Myocyte (in vitro differentiated cells): ENCODE measurements around the gene SPI1. TPM values are rescaled to one million over a fixed set of nuclear protein-coding genes. Genes with fewer than 3 reads are reported as not detected.

ENCODE experiments used
- DNase-seq: peaks from one replicate; pipeline ENCODE4 v3.0.0-alpha.2; 2012; ENCODE audit warnings: low read depth
- total RNA-seq: library from RNA; depleted of rRNA; stranded (reverse); fragments of >200 nt; gene quantifications from 2 replicates; pipeline ENCODE4 v1.2.3, GENCODE V29; 2014

Gene SPI1
- total RNA-seq, 1 donor from 2014 or later = not detected

DNA sequence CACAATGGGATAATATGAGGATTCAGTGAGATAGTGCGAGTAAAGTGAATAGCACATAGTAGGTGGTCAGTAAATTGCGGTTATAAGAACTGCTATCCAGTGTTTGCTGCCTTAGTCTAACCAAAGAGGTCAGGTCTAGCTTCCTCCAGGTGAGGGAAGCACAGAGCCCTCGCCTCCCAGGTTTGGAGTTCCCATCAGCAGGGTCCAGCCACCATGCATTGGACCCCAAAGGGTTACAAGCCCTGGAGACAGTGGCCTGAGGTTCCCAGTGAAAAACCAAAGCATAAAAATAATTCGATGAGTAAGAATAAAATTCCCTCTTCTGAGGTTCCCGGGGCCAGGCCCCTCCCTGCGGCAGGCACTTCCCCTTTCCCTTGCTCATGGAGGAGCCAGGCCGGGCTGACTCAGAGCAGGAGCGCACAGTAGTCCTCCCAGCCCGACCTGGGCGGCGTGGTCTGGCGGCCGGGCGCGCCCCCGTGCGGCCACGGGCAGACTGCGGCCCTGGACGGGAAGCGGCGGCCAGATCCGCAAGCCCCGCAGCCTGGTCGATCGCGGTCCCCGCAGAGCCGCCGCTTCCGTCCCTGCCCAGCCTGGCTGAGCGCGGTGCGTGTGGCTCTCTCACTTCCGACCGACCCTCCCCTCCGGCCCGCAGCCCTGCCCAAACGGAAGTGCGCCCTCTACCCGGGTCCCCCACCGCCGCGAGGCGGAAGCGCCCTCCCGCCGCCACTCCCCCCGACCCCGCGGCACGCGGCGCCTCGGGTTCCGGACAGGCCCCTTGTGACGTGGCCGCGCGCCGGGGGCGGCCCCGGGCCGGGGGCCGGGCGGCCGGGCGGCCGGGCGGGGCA, 29.6 kb upstream of the SPI1 start, which contains the start of gene SLC39A13:
TSS of gene SLC39A13 (plus strand) at position 845 of the 845 bp plus-strand sequence. CDS start 1,505 bp downstream, outside the sequence.
- peak; percentile 95 for DNase-seq

DNA sequence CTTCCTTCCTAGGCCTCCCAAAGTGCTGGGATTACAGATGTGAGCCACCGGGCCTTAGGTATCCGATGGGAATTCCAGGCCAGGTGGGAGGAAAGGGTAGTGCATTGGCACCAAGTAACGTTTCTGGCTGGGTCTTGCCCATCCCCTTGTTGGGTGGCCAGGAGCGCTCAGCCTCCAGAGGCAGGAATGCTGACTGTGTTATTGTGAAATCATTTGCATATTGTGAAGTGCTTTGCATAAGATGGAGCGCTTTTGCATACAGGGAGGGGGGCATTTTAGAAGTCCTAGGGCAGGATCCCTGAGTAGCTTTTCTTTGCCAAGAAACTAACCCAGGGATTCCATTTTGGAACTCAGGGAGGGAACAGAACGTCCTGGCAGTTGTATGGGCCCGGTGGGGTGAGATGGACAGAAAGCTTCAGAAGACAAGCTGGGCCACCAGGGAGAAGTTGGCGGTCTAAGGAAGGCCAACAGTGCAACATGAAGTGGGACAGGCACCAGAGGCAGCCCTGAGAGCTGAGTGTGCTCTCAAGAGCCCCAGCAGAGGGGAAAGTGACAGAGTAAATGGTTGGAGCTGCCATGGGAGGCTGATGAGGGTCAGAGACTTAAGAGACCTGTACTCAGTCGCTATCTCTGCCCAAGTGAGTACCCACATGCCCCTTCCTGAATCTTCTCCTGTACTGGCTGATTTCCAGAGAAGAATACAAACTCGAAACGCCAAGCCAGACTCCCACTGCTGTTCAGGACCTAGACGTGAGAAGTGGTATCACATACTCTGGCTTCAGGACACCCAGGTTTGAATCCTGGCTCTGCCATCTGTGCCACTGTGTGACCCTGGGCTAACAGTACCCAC, 28.8 kb upstream of the SPI1 start:
- DNase-seq = no peak

DNA sequence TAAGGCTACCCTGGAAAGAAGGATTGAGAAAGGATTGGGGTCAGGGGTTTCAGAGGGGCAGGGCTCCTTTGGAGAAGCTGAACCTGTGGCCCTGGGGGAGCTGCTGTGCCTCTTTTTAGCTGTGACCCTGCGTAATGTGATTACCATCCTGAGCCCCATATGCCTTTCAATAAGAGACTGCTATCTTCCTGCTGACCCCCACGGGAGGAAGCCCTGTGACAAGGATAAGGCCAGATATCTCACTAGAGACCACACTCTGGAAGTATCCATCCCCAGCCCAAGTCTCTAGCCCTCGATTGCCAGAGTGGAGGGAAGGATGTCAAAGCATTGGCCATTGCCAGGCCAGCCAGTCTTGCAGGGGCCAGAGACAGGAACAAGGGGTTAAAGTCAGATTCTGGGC, 25.2 kb upstream of the SPI1 start:
- DNase-seq = no peak

DNA sequence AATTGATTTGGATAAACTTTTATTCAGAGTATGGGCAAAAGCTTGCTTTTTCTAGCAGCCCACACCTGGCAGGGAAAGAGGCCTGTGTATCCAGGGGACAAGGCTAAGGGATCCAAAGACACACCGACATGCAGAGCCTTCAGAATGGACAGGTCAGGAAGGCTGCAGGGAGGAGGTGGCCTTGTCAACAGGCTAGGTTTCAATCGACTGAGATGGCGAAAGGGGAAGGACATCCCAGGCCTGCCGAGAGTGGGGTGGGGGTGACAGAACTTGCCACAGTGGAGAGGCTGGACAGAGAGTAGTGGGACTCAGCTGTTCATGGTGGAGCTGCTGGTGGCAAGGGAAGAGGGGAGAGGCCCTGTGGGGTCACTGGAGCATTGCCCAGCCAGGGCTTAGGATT, 24.8 kb upstream of the SPI1 start:
- no peak for DNase-seq

DNA sequence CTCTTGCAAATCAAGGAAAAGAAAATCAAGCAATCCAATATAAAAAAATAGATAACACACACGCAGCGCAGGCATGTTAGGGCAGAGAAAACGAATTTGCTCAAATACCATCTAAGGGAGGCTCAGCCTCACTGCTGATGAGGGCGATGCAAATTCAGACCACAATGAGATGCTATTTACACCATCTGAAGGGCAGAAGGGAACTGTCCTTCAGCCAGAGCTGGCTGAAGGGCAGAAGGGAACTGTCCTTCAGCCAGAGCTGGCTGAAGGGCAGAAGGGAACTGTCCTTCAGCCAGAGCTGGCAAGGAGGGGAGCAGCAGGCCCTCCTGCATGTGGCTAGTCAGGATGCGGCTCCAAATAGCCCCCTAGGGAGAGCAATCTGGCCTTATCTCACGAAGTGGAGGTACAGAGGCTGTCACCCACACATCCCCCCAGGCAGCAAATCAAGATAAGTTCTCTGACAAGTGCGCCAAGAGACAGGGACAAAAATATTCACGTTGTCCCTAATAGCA, 22.5 kb upstream of the SPI1 start:
- peak; percentile 30 for DNase-seq

DNA sequence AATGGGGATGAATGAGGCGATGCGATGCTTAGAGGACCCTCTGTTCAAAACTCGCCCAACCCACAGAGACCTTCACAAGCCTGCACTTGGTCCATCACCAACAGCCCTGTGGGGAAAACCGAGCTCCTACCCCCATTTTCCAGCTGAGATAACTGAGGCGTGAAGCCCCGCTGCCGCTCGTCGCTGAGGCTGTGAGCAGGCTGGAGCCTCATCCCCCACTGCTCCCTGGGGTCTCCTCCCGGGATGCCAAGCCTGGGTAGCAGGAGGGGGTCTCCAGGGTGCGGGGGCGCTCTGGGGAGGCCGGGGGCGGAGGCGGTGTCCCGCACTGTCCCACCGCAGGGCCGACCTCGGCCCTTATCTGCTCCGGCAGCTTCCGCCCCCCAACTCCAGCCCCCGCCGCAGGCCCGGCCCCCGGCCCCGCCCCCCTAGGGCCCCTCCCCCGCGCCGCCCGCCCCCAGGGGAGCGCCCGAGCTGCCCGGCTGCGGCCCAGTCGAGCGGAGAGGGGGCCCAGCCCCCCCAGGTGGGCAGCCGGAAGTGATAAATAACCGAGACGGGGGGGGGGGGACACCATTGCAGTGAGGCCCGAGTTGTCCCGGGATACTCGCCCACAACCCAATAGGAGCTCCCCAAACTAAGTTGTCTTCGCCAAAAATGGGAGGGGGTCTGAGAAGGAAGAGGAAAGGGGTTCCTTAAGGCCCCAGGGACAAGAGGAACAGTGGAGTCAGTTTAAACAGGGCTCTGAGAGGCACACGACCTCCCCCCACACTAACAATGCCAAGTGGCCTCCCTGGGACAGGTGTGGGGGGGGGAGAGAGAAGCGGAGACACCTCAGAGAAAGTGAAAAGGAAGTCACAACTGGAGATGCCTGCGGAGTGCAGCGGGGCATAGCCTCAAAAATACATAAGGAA, 21.8 kb upstream of the SPI1 start:
- no peak for DNase-seq

DNA sequence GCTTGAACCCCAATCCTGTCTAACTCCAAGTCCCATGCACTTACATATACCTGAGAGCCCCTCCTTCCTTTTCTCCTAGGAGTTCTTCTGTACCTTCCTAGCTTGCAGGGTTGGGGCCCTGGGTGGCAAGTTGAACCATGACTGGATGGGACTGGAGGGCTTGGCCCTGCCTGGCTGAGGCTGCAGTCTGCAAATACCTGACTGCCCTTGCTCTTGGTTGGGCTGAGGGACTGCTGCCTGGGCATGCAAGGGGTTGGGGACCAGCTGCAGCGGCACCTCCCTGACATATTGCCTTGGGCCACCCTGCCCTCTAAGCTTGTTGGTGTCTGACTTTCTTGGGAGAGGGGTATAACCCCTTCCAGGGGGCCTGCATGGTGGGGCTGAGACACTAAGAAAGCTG, 20.2 kb upstream of the SPI1 start:
- no peak for DNase-seq

DNA sequence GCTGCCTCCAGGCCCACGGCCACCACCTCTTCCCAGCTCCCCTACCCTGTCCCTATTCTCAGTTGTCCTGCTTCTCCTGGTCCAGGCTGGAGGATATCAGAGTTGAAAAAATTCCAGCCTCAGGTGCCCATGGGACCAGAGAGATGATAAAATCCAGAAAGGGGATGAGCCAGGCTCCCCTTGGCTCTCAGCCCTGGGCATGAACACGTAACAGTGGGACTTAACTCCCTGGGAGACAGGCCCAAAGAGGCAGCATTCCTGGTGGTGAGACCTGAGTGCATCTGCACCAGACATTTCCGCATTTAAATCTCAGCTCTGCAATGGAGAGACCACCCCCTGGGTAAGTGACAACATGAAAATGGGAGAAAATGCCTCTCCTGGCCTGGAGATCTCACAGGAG, 19.7 kb upstream of the SPI1 start:
- DNase-seq = no peak

DNA sequence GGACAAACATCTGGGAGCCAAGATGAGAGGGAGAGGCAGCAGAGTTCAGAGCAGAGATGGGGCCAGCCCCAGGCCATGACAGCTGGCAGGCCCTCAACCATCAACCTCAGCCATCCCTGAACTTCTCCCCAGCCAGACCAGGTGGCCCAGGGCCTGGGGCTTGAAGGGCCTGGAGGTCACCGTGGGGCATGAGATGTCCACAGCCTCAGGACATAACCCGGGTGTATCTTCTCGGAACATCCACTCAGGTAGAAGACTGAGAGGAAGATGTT, 17.6 kb upstream of the SPI1 start:
- DNase-seq = peak; percentile 24

DNA sequence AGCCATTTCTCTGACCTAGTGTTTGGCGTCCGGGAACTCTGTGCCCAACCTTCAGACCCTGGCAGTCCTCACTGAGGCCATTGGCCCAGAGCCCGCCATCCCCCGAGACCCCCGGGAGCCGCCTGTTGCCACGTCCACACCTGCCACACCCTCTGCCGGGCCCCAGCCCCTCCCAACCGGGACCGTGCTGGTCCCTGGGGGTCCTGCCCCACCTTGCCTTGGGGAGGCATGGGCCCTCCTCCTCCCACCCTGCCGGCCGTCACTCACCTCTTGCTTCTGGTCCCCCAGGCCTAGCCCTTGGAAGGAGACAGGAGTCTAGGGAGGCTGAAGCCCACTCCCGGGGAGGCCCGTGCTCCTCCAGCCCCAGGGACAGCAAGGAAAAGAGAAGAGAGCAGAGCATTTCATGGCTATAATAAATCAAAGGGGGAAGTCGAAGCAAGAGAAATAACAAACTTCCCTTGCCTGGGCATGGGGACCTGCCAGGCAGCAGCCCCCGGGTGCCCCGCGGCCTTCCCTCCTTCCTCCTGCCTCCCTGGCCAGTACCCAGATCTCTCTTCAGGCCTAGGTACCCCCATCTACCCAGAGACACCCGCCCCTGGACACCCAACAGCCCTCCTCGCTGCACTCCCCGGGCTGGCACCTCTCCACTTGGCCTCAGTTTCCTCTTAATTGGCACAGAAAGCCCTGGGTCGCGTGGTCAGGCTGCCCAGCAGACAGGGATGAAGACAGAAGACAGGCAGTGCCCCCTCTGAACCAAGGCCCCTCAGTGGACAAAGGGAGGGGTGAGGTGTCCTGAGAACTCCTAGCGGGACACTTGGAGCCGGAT, 17.1 kb upstream of the SPI1 start:
- no peak for DNase-seq

DNA sequence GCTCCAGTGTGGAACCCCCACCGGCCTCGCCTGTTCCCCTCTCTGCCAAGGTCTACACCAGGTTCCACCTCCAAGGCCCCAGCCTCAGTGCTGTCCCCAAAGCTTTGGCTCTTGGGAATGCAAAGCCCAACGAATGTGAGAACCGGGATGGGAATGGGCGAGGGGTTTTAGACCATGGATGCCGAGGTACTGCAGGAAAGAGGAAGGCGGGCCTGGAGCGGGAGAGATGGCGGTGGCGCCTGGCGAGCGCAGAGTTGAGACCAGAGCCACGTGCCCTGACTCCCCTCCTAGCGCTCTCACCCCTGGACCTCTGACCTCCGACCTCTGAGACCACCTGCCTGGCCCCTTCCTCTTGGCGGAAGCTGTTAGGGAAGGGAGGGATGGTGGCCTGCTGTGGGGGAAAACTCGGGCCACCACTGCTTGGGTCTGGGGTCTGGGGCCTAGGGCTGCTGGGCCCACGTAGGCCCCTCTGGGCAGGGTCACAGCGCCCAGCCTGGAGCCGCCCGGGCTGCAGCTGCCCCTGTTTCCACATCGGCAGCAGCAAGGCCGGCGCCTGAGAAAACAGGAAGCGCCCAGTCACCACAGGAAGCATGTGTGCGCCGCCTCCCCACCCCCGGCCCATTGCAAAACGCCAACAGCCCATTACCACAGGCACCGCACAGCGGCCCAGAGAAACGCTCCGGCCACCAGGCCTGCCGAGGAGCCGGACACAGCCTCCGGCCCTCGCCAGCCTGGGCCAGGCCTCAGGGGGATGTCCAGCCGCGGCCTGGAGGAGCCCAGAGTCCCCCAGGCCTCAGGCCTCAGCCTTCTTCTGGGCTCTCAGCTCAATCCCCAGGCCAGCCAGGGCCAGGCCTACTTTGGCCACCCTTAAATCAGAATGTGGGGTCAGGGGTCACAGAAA, 16.2 kb upstream of the SPI1 start:
- DNase-seq = no peak

DNA sequence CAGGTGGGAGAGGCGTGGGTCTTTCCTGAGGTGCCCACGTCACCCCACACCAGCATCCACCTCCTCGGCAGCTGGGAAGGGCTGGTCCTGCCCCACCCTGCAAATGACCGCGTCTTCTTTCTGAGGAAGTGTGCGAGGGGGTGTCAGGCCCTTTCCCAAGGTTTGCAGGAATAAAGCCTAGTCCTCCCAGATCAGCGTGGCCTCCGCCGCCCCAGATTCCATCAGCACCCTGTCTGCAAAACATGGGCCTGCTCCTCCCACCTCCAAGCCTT, 15.6 kb upstream of the SPI1 start:
- peak; percentile 34 for DNase-seq

DNA sequence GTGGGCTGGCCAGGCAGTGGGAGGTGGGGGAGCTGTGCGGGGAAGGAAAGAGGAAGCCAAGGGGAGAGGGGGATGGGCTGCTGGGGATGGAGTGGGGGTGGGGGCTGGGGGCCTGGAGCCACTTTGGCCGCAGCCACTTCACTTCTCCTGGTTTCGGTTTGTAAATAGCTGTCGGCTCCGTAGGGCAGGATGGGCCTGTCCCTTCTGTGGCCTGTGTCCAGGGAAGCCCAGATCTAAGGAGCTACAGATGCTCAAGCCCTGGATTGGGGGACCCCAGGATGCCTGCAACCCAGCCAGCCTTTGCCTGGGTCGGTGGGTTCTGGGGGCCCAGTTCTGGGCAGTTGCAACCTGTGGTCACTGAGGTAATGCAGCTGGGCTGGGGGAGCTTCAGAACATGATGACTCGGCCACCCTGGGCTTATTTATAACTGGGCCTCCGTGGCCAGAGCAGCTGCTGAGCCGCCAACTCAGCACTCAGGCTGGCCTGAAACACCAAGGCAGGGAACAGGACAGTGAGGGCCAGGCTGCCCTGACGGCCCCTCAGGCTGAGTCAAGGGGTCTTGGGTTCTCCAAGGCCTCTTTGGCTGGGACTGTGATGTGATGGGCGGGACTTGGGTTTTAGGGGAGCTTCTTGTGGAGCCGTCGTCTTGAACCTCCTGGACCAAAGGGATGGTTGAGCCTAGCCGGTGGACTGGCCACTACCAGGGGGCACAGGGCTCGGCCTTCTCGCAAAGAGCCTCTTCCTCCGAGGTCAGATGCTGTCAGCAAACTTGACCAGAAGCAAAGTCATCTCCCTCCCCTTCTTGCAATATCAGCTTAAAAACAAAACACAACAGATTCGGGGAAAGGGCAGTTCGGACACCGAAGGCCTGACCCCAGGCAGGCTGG, 15.1 kb upstream of the SPI1 start:
- peak; percentile 95 for DNase-seq

DNA sequence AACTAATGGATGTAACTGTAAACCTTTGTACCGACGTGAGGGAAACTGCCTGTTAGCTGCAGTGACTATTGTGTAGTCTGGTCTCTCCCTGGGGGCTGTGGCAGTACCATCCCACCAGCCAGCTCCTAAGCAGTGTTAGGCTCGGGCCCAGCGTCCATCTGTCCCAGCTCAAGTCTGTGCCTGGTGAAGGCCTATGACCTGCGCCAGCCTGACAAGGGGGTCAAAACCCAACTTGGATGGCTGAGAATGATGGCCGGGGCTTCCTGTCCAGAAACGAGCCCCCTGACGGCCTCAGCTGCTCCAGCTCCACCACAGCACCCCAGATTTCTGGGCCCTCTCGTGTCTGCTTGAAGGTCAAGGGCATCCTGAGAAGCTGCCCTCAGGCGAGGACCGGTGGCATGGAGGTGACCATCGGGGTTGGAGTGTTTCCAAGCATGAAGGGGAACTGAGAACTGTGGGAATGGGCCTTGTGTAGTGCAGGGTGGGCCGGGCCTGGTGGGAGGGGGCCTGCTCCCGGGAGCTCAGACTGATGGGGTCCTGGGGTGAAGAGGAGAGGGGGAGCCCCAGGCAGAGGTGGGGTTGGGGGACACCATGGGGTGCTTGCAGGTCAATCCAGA, 14.3 kb upstream of the SPI1 start:
- DNase-seq = no peak

DNA sequence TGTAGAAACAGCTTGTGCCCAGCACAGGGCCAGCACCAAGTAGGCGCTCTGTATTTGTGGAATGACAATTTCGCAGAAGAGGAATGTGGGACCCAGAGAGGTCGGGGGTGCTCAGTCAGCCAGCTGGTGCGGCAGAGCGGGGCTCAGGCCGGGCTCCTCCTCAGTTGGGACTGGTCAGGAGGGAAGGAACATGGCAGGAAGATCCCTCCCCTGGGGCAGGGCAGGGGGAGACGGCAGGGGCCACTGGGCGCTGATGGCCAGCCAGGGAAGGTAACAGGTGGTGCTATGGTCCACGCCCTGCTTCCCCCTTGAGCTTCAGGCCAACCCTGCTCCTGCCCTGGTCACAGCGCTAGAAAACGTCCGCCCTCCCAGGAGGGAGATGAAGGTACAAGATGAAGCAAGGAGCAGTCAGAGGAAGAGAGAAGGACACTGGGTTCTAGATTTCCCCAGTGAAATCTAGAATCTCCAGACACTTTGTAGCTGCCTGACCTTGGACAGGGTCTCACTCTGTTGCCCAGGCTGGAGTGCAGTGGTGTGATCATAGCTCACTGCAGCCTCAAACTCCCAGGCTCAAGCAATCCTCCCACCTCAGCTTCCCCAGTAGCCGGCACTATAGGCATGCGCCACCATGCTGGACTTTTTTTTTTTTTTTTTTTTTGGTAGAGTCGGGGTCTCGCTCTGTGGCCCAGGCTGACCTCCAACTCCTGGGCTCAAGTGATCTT, 13.5 kb upstream of the SPI1 start:
- no peak for DNase-seq

DNA sequence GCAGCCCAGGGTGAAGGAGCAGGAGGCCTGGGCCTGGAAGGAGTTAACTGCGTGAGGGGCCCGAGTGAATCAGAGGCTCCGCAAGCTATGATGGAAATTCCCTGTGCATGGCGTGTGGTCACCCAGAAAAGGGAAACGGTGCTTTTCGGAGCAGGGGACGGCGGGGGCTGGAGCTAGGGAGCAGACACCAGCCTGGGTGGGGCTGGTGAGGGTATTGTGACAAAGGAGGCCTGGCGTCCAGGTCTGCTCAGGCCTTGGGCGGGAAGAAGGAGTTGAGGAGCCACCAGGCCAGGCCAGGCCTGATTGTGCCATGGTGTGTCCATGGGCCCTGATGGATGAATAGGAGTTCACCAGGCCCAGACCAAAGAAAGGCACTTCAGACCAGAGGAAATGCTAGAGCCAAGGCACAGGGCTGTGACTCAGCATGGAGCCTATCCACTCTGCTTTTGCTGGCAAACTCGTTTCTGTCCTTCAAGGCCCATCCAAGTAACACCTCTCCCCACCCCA, 12.8 kb upstream of the SPI1 start:
- no peak for DNase-seq

DNA sequence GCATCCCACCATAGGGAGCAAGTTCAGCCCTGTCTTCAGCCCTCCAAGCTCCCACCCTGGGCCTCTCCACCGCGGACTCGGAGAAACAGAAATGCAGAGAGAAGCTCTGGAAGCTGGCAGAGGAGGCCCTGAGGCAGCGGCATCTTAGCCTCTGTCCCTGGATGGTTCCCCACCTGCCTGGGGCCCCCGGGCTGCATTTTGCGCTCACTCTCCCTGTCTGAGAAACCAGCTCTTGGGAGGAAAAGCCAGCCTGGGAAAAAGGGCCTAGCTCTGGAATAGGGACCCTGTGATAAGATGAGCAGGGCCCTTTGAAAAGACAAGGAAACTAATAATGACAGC, 12.0 kb upstream of the SPI1 start:
- no peak for DNase-seq
